Middle frontal gyrus (tissue), 1 donor: ENCODE results near the gene KRT17.
"Not testable (repeated sequence)": the region's sequence is repeated elsewhere in the genome, so short reads cannot be mapped to it uniquely, and the experiment has no call there.

Experiments
- DNase-seq: peaks from one replicate; pipeline ENCODE4 v3.0.0-alpha.2; 2015; ENCODE audit warnings: low spot score; ENCODE audit errors: extremely low spot score

Gene KRT17

GRCh38 chr17:41634639-41635038, 10.3 kb upstream of the KRT17 start:
- no peak for DNase-seq

- no peak for DNase-seq
Measured at GRCh38 chr17:41633556-41634199, 9.3 kb upstream of the KRT17 start.

GRCh38 chr17:41632482-41633105, 8.2 kb upstream of the KRT17 start:
- no peak for DNase-seq

- no peak for DNase-seq
Measured at GRCh38 chr17:41631898-41632285, 7.5 kb upstream of the KRT17 start.

- no peak for DNase-seq
Measured at GRCh38 chr17:41631025-41631897, 6.9 kb upstream of the KRT17 start.

GRCh38 chr17:41629826-41630670, 5.7 kb upstream of the KRT17 start:
- no peak for DNase-seq

GRCh38 chr17:41629316-41629715, 4.9 kb upstream of the KRT17 start:
- no peak for DNase-seq

- DNase-seq = not testable (repeated sequence)
Measured at GRCh38 chr17:41628621-41629255, 4.4 kb upstream of the KRT17 start.

- DNase-seq = not testable (repeated sequence)
Measured at GRCh38 chr17:41628073-41628370, 3.6 kb upstream of the KRT17 start.

GRCh38 chr17:41627316-41628072, 3.1 kb upstream of the KRT17 start:
- DNase-seq = no peak

- DNase-seq = not testable (repeated sequence)
Measured at GRCh38 chr17:41626914-41627295, 2.5 kb upstream of the KRT17 start.

GRCh38 chr17:41626028-41626913, 1.9 kb upstream of the KRT17 start:
- not testable (repeated sequence) for DNase-seq

GRCh38 chr17:41625602-41626001, 1.2 kb upstream of the KRT17 start:
- no peak for DNase-seq

GRCh38 chr17:41623184-41623861, 1.1 kb downstream of the KRT17 start:
- DNase-seq = not testable (repeated sequence)

GRCh38 chr17:41622340-41623183, 1.8 kb downstream of the KRT17 start:
- not testable (repeated sequence) for DNase-seq

- no peak for DNase-seq
Measured at GRCh38 chr17:41621916-41622315, 2.5 kb downstream of the KRT17 start.

- not testable (repeated sequence) for DNase-seq
Measured at GRCh38 chr17:41621435-41621817, 2.9 kb downstream of the KRT17 start.
